HTERT RPE-1 (cell line): ENCODE data around the gene COL21A1.

Source experiments
- in situ Hi-C: fragments of 300-500 bp; cut with MboI; formaldehyde crosslinking; loops from 4 replicates; pipeline ENCODE4 v1.14.3; 2020; ENCODE audit warnings: low sequenced_read_pairs

COL21A1 gene

GRCh38 chr6:56140090-56140489 is 107.3 kb downstream of the COL21A1 start:
- in situ Hi-C loops: no loop called here

DNA sequence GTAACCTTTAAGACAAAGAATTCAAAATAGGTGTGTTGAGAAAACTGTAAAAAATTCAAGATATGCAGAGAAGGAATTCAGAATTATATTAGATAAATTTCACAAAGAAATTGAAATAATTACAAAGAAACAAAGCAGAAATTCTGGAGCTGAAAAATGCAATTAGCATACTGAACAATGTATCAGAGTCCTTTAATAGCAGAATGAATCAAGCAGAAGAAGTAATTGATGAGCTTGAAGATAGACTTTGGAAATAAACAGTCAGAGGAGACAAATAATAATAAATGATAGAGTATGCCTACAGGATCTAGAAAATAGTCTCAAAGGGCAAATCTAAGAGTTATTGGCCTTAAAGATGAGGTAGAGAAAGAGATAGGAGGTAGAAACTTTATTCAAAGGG is 131.7 kb downstream of the COL21A1 start:
- in situ Hi-C loops: no loop called here

DNA sequence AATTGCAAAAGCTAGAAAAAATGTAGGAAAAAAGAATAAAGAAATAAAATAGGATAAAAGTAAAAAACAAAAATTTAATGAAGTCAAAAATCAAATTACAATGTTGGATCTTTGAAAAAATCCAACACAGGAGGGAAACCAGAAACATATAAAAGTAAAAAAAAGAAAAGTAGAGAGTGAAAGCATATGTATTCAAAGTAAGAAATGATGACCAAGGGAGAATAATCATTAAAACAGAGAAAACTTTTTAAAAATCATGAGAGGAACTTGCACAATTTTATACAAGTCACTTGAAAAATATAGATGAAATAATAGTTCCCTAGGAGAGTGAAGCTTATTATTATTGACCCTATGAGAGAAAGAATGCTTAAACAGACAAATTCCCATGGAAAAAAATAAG is 138.2 kb downstream of the COL21A1 start:
- in situ Hi-C loops: no loop called here

GRCh38 chr6:56106231-56106630 is 141.1 kb downstream of the COL21A1 start:
- in situ Hi-C loops: no loop called here

GRCh38 chr6:56104591-56104990 is 142.8 kb downstream of the COL21A1 start:
- in situ Hi-C loops: no loop called here

- in situ Hi-C loops: no loop called here
These were observed 145.2 kb downstream of the COL21A1 start for GRCh38 chr6:56102216-56102615.

DNA sequence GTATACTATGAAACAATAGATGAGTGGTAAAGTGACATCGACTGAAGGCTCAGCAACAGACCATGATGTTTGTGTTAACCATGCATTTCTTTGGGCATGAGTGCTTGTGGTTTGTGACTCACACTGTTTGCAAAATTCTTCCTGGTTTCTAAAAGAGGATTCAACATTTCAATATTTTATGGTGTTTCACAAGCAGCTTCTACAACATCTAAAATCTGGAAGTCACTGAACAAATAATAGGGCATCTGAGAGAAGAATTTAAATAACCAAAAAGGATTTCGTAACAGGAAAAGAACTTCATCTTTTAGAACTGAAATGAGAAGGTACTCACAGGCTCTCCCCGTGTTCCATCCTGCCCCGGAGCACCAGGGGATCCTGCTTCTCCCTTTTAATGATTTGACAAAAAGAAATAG is 146.2 kb downstream of the COL21A1 start:
- in situ Hi-C loops: no loop called here

DNA sequence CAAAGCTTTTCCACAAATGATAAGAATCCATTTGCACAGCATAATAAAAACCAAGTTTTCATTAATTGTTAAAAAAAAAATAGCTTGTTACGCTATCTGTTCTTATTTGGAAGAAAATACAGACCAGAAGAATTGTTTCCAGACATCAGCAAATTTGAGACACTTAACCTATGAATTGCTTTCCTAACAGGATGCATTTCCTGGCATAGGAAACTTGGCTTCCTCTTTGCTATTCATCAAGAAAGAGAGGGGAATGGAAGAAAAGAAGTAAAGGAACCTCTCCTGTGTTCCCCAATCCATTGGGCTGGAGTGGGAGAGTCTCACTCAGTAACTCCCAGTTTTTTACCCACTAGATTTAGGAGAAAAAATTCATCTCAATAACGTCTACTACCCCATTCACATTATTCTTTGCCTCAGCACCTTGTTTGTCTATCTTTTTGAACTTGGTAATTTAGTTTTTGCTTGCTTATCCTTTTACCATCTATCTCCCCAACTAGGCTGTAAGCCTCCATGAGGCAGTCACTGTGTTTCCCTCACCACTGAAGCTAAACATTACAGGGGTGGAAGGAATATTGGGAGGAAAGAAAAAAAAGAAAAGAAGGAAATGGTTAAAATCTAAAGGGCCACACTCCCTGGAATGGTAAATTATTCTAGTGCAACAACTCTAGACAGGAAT is 150.3 kb downstream of the COL21A1 start:
- in situ Hi-C loops: no loop called here

- in situ Hi-C loops: no loop called here
These were observed 150.8 kb downstream of the COL21A1 start for GRCh38 chr6:56096541-56096940.

DNA sequence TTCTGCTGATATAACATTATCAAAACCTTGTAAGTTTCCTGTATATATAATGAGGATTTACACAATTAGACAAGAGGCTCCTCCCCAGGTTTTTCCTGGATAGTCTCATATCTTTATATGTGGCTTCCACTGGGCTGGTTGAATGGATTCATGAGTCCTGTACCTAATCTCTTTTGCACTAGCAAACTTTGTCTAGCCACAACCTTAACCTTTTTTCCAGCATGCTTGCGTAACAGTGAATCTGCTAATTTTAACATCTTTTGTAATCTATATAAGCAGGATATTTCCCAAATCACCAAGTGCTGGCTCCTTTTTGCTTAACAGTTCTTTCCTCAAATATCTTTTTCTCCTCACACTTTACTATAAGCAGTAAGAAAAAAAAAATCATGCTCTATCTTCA is 153.6 kb downstream of the COL21A1 start:
- in situ Hi-C loops: no loop called here

DNA sequence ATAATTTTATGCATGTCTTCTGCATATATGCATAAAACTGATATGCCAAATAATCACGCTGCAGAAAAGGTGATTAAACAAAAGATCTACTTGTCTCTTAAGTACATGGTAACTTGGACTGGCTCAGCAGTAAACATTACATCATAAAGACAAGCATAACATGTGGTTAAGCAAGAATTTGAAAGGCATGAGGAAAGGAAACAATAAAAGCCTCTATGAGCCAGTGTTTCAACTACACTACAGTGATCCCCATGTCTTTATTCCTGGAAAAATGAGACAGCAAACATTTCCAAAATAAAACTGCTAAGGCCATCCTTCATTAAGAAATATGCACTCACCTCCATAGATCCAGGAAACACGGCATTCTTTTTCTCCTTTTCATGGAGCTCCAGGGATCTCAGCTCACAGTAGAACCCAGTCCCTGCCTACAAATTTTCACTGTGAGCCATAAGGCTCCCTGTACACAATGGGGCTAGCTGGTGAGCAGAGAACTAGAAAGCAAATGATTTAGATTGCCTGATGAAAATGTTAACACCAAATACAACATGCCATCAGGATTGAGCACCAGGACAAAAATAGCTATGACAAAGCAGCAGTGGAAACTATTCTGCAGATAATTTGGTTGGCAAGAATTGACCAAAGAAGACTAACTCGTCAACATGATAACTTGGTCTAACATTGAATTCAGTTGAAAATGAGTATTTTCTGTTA is 156.1 kb downstream of the COL21A1 start:
- in situ Hi-C loops: no loop called here

DNA sequence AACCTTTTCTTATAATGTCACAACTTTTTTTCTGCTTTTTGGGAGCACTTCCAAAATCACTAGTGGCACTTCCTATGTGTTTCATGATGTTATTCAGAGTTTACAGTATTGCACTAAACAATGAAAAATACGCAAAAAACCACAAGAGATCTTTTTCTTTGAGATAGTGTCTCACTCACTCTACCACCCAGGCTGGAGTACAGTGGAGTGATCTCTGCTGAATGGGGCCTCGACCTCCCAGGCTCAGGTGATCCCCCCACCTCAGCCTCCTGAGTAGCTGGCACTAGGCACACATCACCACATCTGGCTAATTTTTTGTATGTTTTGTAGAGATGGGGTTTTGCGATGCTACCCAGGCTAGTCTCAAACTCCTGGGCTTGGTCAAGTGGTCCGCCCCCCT is 158.7 kb downstream of the COL21A1 start:
- in situ Hi-C loops: no loop called here

- in situ Hi-C loops: no loop called here
These were observed 160.0 kb downstream of the COL21A1 start for GRCh38 chr6:56087421-56087820.

GRCh38 chr6:56079751-56080540 is 167.4 kb downstream of the COL21A1 start:
- in situ Hi-C loops: no loop called here

DNA sequence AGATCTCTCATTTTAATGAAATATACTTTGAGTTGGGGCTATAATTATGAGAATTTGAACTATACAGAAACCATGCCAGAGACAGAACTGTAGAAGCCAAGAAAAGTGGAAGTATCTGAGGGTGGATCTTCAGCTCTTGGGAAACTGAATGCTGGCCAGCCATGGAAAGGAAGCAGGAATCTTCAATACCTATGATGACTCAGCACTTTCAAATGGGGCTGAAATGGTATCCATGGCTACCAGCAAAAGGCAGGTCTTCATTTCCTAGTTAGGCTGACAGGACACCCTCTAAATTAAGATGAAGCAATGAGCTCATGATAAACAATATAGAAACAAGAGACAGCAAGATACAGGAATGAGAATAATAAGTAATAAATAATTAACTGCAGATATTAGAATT is 171.3 kb downstream of the COL21A1 start:
- in situ Hi-C loops: no loop called here

DNA sequence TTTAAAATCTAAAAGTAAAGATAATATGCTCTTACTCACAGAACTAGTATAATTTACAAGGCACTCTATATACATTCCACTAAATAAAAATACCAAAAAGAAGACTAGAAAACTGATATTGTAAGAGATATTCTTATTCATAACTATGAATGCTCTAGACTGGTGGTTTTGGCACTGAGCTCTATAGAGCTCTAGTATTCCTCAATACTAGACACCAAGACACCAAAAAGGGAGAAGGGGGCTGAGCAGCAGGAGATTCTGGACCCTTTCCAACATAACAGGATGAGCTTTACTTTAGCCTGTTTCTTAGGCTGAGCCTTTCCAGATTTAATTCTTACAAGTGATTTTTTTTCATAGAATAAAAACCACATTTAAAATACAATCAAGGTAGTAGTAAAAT is 173.6 kb downstream of the COL21A1 start:
- in situ Hi-C loops: no loop called here

DNA sequence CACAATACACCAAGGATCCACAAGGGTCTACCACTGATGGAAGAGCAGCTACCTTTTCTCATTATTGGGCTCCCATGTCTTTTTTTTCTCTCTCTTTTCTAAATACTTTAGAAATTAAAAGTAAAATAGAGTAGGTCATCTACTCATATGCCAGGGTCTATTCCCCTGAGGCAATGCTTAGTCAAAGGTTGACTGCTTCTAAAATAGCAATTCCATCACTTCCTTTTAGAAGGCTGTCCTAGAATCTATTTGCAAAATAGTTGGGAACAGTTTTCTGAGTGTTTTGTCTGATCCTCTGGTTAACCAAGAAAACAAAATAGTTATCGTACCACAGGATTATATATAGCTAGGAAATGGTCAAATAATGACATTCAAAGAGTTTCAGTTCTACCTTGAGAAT is 174.1 kb downstream of the COL21A1 start:
- in situ Hi-C loops: no loop called here

DNA sequence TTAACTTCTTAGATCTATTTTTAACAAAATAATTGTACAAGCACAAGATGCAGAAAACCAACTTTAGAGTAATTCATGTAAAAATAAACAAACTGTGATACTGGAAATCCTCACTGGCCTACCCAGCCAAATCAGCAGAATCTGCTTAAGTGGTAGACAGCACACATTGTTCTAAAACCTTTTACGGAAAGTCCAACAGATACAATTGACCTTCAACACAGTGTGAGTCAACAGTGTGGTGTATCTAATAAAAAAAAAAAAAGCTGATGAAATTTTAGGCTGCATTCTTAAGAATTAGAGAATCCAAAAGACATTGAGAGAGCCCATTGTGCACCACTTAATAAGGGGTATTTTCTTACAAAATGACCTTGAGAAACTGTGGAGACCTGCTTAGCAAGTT is 174.5 kb downstream of the COL21A1 start:
- in situ Hi-C loops: no loop called here

- in situ Hi-C loops: no loop called here
These were observed 182.0 kb downstream of the COL21A1 start for GRCh38 chr6:56065408-56065807.

DNA sequence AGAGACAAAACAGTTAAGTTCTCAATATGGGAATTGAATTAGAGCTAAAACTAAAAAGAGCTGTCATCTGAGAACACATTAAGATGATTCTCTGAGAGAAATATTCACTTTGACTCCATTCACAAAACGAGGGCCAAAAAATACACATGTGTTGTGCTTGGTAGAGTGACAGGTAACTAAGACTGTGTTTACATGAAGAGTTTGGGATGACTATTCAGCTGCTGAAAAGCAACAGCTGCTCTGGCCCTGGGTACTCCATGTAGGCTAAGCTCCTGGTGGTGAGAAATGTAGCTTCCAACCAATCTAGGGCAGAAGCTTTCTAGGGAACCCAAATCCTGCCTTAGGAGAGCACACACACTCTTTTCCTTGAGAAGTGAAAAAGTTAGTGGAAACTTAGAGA is 184.5 kb downstream of the COL21A1 start:
- in situ Hi-C loops: no loop called here

DNA sequence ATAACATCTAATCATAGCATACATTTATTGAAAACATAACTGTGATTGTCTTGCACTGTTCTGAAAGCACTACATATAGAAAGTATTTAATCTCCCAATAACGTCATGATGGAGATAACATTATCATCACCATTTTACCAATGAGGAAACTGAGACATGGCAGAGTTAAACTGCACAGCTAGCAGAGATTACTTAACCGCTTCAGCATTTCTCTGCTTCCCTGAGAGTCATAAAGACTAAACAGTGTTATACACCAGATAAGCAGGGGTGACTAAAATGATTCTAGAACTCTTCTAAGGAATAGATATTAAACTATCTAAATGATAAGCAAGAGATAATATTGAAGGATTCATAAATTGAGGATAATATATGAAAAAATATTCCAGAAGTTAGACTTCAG is 188.7 kb downstream of the COL21A1 start:
- in situ Hi-C loops: no loop called here
